ENCODE data around the gene IL5. TPM values are rescaled to one million over a fixed set of nuclear protein-coding genes. Genes with fewer than 3 reads are reported as not detected.
A peak's percentile ranks its signal among the peaks of the same experiment; 100 is the strongest.
"Not testable (repeated sequence)": the region's sequence is repeated elsewhere in the genome, so short reads cannot be mapped to it uniquely, and the experiment has no call there.

IL5 gene
- total and polyA plus RNA-seq, 5 donors from 2014 or later, result not detected

GRCh38 chr5:132528021-132528420 lies 15.3 kb downstream of the IL5 start:
- H3K36me3 Mint-ChIP-seq, result no peaks in the 10 kb centered on the region
- peaks cover 0 to 3% (median 0%) of the 10 kb centered on the region in 7 donors for H3K9me3 Mint-ChIP-seq

GRCh38 chr5:132526974-132527564 lies 16.3 kb downstream of the IL5 start:
- Histone ChIP-seq H3K36me3 (ENCODE audit: control insufficient read depth, insufficient read depth, low read length) (no peaks in the 10 kb centered on the region), H3K4me3 (ENCODE audit: low read depth, low read length) (no peak overlapping the region), H3K9me3 (ENCODE audit: control insufficient read depth in 2 of 2, low read length in 2 of 2) (no peaks in the 10 kb centered on the region), H3K27me3 (ENCODE audit: control insufficient read depth, insufficient read depth, low read length) (peaks cover 2% of the 10 kb centered on the region), H3K4me1 (ENCODE audit: control insufficient read depth, insufficient read depth, low read length, poor library complexity, severe bottlenecking) (peaks cover 6% of the 10 kb centered on the region), H3K27ac (ENCODE audit: insufficient read depth, low read length, poor library complexity, severe bottlenecking) (no peak overlapping the region)
- Mint-ChIP-seq H3K4me3 (no peak overlapping the region), H3K4me1 (peaks cover 6 to 13% (median 6%) of the 10 kb centered on the region in 4 donors), H3K27me3 (peaks cover 24% of the 10 kb centered on the region), H3K9me3 (peaks cover 0 to 3% (median 0%) of the 10 kb centered on the region in 7 donors), H3K27ac (no peak overlapping the region), H3K36me3 (no peaks in the 10 kb centered on the region)
- DNase-seq, result peak in 1 of 3 donors; percentile 7
- ATAC-seq (ENCODE audit: low read depth in 2 of 2), result no peak

More at GRCh38 chr5:132528021-132528420, 15.3 kb downstream of the IL5 start:
- H3K27ac Mint-ChIP-seq, result no peak overlapping the region
- H3K4me3 Mint-ChIP-seq, result no peak overlapping the region
- Histone ChIP-seq H3K27me3 (ENCODE audit: control insufficient read depth, insufficient read depth, low read length) (peaks cover 2% of the 10 kb centered on the region), H3K4me3 (ENCODE audit: low read depth, low read length) (no peak overlapping the region), H3K27ac (ENCODE audit: insufficient read depth, low read length, poor library complexity, severe bottlenecking) (no peak overlapping the region), H3K9me3 (ENCODE audit: control insufficient read depth in 2 of 2, low read length in 2 of 2) (no peaks in the 10 kb centered on the region), H3K36me3 (ENCODE audit: control insufficient read depth, insufficient read depth, low read length) (no peaks in the 10 kb centered on the region), H3K4me1 (ENCODE audit: control insufficient read depth, insufficient read depth, low read length, poor library complexity, severe bottlenecking) (peaks cover 6% of the 10 kb centered on the region)
- peaks cover 31% of the 10 kb centered on the region for H3K27me3 Mint-ChIP-seq
- peaks cover 6 to 13% (median 6%) of the 10 kb centered on the region in 4 donors for H3K4me1 Mint-ChIP-seq
- ATAC-seq (ENCODE audit: low read depth in 2 of 2) (no peak), DNase-seq (no peak)

GRCh38 chr5:132526290-132526973 lies 16.9 kb downstream of the IL5 start:
- Mint-ChIP-seq H3K27ac (no peak overlapping the region), H3K27me3 (peaks cover 24% of the 10 kb centered on the region), H3K4me1 (peaks cover 6 to 13% (median 6%) of the 10 kb centered on the region in 4 donors), H3K9me3 (peaks cover 0 to 4% (median 0%) of the 10 kb centered on the region in 7 donors), H3K36me3 (no peaks in the 10 kb centered on the region), H3K4me3 (no peak overlapping the region)
- Histone ChIP-seq H3K4me1 (ENCODE audit: control insufficient read depth, insufficient read depth, low read length, poor library complexity, severe bottlenecking) (peaks cover 6% of the 10 kb centered on the region), H3K36me3 (ENCODE audit: control insufficient read depth, insufficient read depth, low read length) (no peaks in the 10 kb centered on the region), H3K4me3 (ENCODE audit: low read depth, low read length) (no peak overlapping the region), H3K27ac (ENCODE audit: insufficient read depth, low read length, poor library complexity, severe bottlenecking) (no peak overlapping the region), H3K27me3 (ENCODE audit: control insufficient read depth, insufficient read depth, low read length) (no peaks in the 10 kb centered on the region), H3K9me3 (ENCODE audit: control insufficient read depth in 2 of 2, low read length in 2 of 2) (no peaks in the 10 kb centered on the region)
- DNase-seq (peak; percentile 11 to 61 (median 52)), ATAC-seq (ENCODE audit: low read depth in 2 of 2) (peak; percentile 57 to 58)

GRCh38 chr5:132525299-132525724 lies 18.0 kb downstream of the IL5 start:
- H3K27ac ChIP-seq (ENCODE audit: insufficient read depth, low read length, poor library complexity, severe bottlenecking), result no peak overlapping the region
- no peaks in the 10 kb centered on the region for H3K36me3 Mint-ChIP-seq
- no peaks in the 10 kb centered on the region for H3K9me3 ChIP-seq (ENCODE audit: control insufficient read depth in 2 of 2, low read length in 2 of 2)
- no peaks in the 10 kb centered on the region for H3K27me3 ChIP-seq (ENCODE audit: control insufficient read depth, insufficient read depth, low read length)
- DNase-seq (no peak), ATAC-seq (ENCODE audit: low read depth in 2 of 2) (no peak)
- H3K27ac Mint-ChIP-seq, result no peak overlapping the region
- peaks cover 0 to 17% (median 6%) of the 10 kb centered on the region in 4 donors for H3K4me1 Mint-ChIP-seq
- peaks cover 6% of the 10 kb centered on the region for H3K4me1 ChIP-seq (ENCODE audit: control insufficient read depth, insufficient read depth, low read length, poor library complexity, severe bottlenecking)
- no peak overlapping the region for H3K4me3 ChIP-seq (ENCODE audit: low read depth, low read length)
- peaks cover 20% of the 10 kb centered on the region for H3K27me3 Mint-ChIP-seq
- H3K36me3 ChIP-seq (ENCODE audit: control insufficient read depth, insufficient read depth, low read length), result no peaks in the 10 kb centered on the region
- H3K9me3 Mint-ChIP-seq, result peaks cover 0 to 5% (median 0%) of the 10 kb centered on the region in 7 donors
- H3K4me3 Mint-ChIP-seq, result peak overlapping the region in 1 of 4 donors; percentile 22

- not testable (repeated sequence) for H3K4me1 ChIP-seq (ENCODE audit: control insufficient read depth, insufficient read depth, low read length, poor library complexity, severe bottlenecking); H3K27ac Mint-ChIP-seq; ATAC-seq (ENCODE audit: low read depth in 2 of 2); DNase-seq; H3K36me3 Mint-ChIP-seq; H3K4me3 ChIP-seq (ENCODE audit: low read depth, low read length); H3K36me3 ChIP-seq (ENCODE audit: control insufficient read depth, insufficient read depth, low read length); H3K9me3 ChIP-seq (ENCODE audit: control insufficient read depth in 2 of 2, low read length in 2 of 2); H3K27ac ChIP-seq (ENCODE audit: insufficient read depth, low read length, poor library complexity, severe bottlenecking); H3K9me3 Mint-ChIP-seq; H3K4me3 Mint-ChIP-seq; H3K27me3 ChIP-seq (ENCODE audit: control insufficient read depth, insufficient read depth, low read length)
- peaks cover 0 to 17% (median 6%) of the 10 kb centered on the region in 4 donors for H3K4me1 Mint-ChIP-seq
- H3K27me3 Mint-ChIP-seq, result peaks cover 20% of the 10 kb centered on the region
These were observed 18.4 kb downstream of the IL5 start for GRCh38 chr5:132524877-132525276.

- not testable (repeated sequence) for H3K27ac ChIP-seq (ENCODE audit: insufficient read depth, low read length, poor library complexity, severe bottlenecking); H3K4me3 Mint-ChIP-seq; H3K27me3 ChIP-seq (ENCODE audit: control insufficient read depth, insufficient read depth, low read length); H3K9me3 ChIP-seq (ENCODE audit: control insufficient read depth in 2 of 2, low read length in 2 of 2); H3K27ac Mint-ChIP-seq; H3K4me1 ChIP-seq (ENCODE audit: control insufficient read depth, insufficient read depth, low read length, poor library complexity, severe bottlenecking); H3K36me3 Mint-ChIP-seq; ATAC-seq (ENCODE audit: low read depth in 2 of 2); H3K4me1 Mint-ChIP-seq; DNase-seq; H3K36me3 ChIP-seq (ENCODE audit: control insufficient read depth, insufficient read depth, low read length); H3K4me3 ChIP-seq (ENCODE audit: low read depth, low read length); H3K9me3 Mint-ChIP-seq
- H3K27me3 Mint-ChIP-seq, result peaks cover 20% of the 10 kb centered on the region
These were observed 21.3 kb downstream of the IL5 start for GRCh38 chr5:132522067-132522466.

- H3K9me3 ChIP-seq (ENCODE audit: control insufficient read depth in 2 of 2, low read length in 2 of 2), result not testable (repeated sequence)
These were observed 29.5 kb downstream of the IL5 start for GRCh38 chr5:132513618-132514336.

More at GRCh38 chr5:132513618-132514336, 29.5 kb downstream of the IL5 start:
- ATAC-seq (ENCODE audit: low read depth in 2 of 2); H3K9me3 Mint-ChIP-seq; H3K36me3 ChIP-seq (ENCODE audit: control insufficient read depth, insufficient read depth, low read length); H3K4me3 Mint-ChIP-seq; H3K36me3 Mint-ChIP-seq; H3K27me3 ChIP-seq (ENCODE audit: control insufficient read depth, insufficient read depth, low read length); H3K27ac ChIP-seq (ENCODE audit: insufficient read depth, low read length, poor library complexity, severe bottlenecking); H3K27ac Mint-ChIP-seq; H3K4me1 Mint-ChIP-seq; H3K4me3 ChIP-seq (ENCODE audit: low read depth, low read length); H3K4me1 ChIP-seq (ENCODE audit: control insufficient read depth, insufficient read depth, low read length, poor library complexity, severe bottlenecking); DNase-seq: not testable (repeated sequence)
- H3K27me3 Mint-ChIP-seq, result peaks cover 32% of the 10 kb centered on the region
